OCI-LY1 (cell line): ENCODE measurements around the gene B3GALT5.

Experiments
- CTCF ChIP-seq: fragments of 200-600 bp; sonication (generic), shearing (Covaris generic); IDR thresholded peaks from 2 replicates; pipeline ENCODE4 v1.5.1; 2017; ENCODE audit warnings: mild to moderate bottlenecking, antibody characterized with exemption, low read length, moderate library complexity, mixed read lengths
- EZH2 ChIP-seq: fragments of 200-600 bp; sonication (generic), shearing (Covaris generic); IDR thresholded peaks from 2 replicates; pipeline ENCODE4 v1.8.0; 2017; ENCODE audit warnings: borderline replicate concordance, mixed run types, mild to moderate bottlenecking, antibody characterized with exemption, low read length, moderate library complexity, mixed read lengths

GRCh38 chr21:39720126-39720778 is 107.5 kb downstream of the B3GALT5 start:
- TF ChIP-seq CTCF: no peak
- no peak for TF ChIP-seq EZH2
